WTC11 (cell line): ENCODE measurements around the gene MBP.

Source experiments
- CBFB ChIP-seq: sonication (generic); formaldehyde crosslinking; IDR thresholded peaks from 2 replicates; pipeline ENCODE4 v1.8.1; 2022; ENCODE audit warnings: mild to moderate bottlenecking, low read depth, missing genetic modification reagents
- RELA ChIP-seq: sonication (generic); formaldehyde crosslinking; IDR thresholded peaks from 2 replicates; pipeline ENCODE4 v1.8.1; 2022; ENCODE audit warnings: missing genetic modification reagents, mild to moderate bottlenecking, borderline replicate concordance
- ZNF263 ChIP-seq: sonication (generic); formaldehyde crosslinking; IDR thresholded peaks from 2 replicates; pipeline ENCODE4 v1.8.1; 2022; ENCODE audit warnings: low read depth, mild to moderate bottlenecking, moderate library complexity, missing genetic modification reagents
- TF ChIP-seq, protein P1 (sequence below): sonication (generic); formaldehyde crosslinking; IDR thresholded peaks from 2 replicates; pipeline ENCODE4 v1.8.1; 2023; ENCODE audit warnings: mild to moderate bottlenecking, moderate library complexity, missing genetic modification reagents
- TF ChIP-seq, protein P2 (sequence below): sonication (generic); formaldehyde crosslinking; IDR thresholded peaks from 2 replicates; pipeline ENCODE4 v1.8.1; 2022; ENCODE audit warnings: mild to moderate bottlenecking, missing genetic modification reagents, moderate library complexity, borderline replicate concordance
- TF ChIP-seq, protein P3 (sequence below): fragments of 200-600 bp; IDR thresholded peaks from 2 replicates; pipeline ENCODE4 v1.8.0; 2022; ENCODE audit warnings: antibody characterized with exemption

DNA sequence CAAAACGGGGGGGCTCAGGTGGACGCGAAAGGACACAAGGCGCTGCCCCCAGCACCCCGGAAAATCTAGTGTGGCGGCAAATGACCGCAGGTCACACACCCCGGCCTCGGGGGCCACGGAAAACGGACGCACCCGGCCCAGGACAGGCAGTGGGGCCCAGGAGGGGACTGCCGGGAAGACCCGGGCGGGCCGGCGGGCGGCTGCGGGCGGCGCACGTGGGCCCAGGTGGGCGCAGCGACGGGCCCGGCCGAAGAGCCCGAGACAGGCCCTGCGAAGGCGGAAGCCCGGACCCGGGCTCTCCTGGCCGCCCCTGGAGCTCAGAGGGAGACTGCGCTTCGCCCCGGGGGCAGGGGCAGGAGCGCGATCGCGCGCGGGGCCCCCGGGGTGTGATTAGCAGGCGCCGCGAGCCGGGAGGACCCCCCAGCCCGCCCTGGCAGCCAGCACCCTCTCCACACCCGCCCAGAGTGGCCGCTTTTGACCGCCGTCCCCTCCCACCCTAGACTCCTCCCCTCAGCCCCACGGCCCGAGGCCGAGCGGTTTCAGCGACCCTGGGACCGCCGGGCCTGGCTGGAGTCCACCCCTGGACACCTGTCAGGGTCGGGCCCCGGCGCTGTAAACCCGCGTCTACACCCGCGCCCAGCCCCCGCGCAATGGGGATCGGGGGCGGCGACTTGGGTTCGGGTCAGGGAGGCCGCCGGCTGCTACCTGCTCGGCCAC, 773 bp downstream of the MBP start:
- TF ChIP-seq, protein P1, sequence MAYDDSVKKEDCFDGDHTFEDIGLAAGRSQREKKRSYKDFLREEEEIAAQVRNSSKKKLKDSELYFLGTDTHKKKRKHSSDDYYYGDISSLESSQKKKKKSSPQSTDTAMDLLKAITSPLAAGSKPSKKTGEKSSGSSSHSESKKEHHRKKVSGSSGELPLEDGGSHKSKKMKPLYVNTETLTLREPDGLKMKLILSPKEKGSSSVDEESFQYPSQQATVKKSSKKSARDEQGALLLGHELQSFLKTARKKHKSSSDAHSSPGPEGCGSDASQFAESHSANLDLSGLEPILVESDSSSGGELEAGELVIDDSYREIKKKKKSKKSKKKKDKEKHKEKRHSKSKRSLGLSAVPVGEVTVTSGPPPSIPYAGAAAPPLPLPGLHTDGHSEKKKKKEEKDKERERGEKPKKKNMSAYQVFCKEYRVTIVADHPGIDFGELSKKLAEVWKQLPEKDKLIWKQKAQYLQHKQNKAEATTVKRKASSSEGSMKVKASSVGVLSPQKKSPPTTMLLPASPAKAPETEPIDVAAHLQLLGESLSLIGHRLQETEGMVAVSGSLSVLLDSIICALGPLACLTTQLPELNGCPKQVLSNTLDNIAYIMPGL (CRISPR knock-in tag), result no peak
- TF ChIP-seq, protein P2, sequence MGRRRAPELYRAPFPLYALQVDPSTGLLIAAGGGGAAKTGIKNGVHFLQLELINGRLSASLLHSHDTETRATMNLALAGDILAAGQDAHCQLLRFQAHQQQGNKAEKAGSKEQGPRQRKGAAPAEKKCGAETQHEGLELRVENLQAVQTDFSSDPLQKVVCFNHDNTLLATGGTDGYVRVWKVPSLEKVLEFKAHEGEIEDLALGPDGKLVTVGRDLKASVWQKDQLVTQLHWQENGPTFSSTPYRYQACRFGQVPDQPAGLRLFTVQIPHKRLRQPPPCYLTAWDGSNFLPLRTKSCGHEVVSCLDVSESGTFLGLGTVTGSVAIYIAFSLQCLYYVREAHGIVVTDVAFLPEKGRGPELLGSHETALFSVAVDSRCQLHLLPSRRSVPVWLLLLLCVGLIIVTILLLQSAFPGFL (CRISPR knock-in tag), result no peak
- TF ChIP-seq ZNF263 (no peak), CBFB (CRISPR knock-in tag) (no peak), RELA (no peak)
- TF ChIP-seq, protein P3, sequence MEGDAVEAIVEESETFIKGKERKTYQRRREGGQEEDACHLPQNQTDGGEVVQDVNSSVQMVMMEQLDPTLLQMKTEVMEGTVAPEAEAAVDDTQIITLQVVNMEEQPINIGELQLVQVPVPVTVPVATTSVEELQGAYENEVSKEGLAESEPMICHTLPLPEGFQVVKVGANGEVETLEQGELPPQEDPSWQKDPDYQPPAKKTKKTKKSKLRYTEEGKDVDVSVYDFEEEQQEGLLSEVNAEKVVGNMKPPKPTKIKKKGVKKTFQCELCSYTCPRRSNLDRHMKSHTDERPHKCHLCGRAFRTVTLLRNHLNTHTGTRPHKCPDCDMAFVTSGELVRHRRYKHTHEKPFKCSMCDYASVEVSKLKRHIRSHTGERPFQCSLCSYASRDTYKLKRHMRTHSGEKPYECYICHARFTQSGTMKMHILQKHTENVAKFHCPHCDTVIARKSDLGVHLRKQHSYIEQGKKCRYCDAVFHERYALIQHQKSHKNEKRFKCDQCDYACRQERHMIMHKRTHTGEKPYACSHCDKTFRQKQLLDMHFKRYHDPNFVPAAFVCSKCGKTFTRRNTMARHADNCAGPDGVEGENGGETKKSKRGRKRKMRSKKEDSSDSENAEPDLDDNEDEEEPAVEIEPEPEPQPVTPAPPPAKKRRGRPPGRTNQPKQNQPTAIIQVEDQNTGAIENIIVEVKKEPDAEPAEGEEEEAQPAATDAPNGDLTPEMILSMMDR, result no peak
